ENCODE measurements around the gene CSNK1E. TPM values are rescaled to one million over a fixed set of nuclear protein-coding genes. Genes with fewer than 3 reads are reported as not detected.

The CSNK1E gene
- 59.6 and 79.3 TPM in 2 replicates for total RNA-seq

DNA sequence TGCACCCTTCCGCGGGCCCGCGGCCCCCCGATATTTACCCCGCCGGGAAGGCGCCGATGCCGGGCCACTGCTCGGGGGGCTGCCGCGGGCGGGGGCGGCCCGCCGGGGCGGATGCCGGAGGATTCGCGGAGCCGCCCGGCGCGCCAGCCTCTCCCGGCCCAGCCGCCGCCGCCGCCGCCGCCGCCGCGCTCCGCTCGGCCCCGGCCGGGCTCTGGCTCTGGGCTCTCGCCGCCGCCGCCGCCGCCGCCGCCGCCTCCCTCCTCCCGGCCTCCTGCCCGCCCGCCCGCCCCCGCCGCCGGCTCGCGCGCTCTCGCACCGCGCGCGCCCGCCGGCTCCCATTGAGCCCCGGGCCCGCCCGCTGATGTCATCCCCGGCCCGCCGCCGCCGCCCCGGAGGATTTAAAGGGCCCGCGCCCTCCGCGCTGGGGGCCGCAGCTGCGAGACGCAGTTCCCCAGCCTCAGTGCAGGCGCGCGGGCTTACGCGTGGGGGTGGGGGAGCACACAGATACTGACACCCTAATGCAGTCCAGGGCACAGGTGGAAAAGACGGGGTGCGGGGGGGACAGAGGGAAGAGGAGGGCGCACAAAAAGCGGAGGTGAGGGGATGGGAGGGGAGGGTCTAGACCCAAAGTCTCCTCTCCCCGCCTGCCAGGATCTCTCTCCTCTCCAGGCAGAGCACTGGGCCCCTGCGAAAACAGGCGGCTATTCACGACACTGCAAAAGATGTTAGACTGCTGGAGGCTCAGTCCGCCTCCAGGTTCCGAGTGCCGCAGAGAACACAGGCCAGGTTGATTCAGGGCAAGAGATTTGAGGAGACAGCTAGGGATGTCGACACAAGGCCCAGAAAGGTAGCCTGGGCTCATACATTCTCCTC is at the start of gene CSNK1E:
Gene CSNK1E (minus strand): TSS at position 312 of the 873 bp plus-strand sequence. CDS start 3,276 bp downstream, outside the sequence.

GRCh38 chr22:38272373-38273134 is 44.7 kb downstream of the CSNK1E start, which contains the start of gene TMEM184B:
Gene TMEM184B, minus strand, starts transcription at chr22:38273010. Its CDS starts 25,049 bp downstream, at chr22:38247961.

Other genes starting within 250 kb of the CSNK1E start
- 0.32 and 0.60 TPM in 2 replicates for gene SLC16A8, start 233.2 kb downstream of the CSNK1E start, total RNA-seq
- gene BAIAP2L2, start 206.7 kb downstream of the CSNK1E start, total RNA-seq: 0.69 and 1.1 TPM in 2 replicates
- 17.8 and 37.4 TPM in 2 replicates for gene PLA2G6, start 135.6 kb downstream of the CSNK1E start, total RNA-seq
- 9.5 and 15.0 TPM in 2 replicates for gene MAFF, start 115.4 kb downstream of the CSNK1E start, total RNA-seq
- gene TMEM184B, start 44.4 kb downstream of the CSNK1E start, total RNA-seq: 14.1 and 15.4 TPM in 2 replicates
- not detected in 2 replicates for gene KCNJ4, start 137.8 kb upstream of the CSNK1E start, total RNA-seq
- 43.8 and 67.6 TPM in 2 replicates for gene KDELR3, start 150.7 kb upstream of the CSNK1E start, total RNA-seq
- gene DDX17, start 188.9 kb upstream of the CSNK1E start, total RNA-seq: 311 and 366 TPM in 2 replicates

Measured in bronchial smooth muscle cell (primary cell).